Activated CD8-positive, alpha-beta memory T cell treated with anti-CD3 and anti-CD28 coated beads, Interleukin-2, amount 50 U/mL, for 24 hours (primary cell): ENCODE results near the gene ACTR6.
"Not testable (repeated sequence)": the region's sequence is repeated elsewhere in the genome, so short reads cannot be mapped to it uniquely, and the experiment has no call there.

Experiments
- DNase-seq: peaks from one replicate; pipeline ENCODE4 v3.0.0-alpha.2; 2020; ENCODE audit errors: extremely low read depth

Gene ACTR6

DNA sequence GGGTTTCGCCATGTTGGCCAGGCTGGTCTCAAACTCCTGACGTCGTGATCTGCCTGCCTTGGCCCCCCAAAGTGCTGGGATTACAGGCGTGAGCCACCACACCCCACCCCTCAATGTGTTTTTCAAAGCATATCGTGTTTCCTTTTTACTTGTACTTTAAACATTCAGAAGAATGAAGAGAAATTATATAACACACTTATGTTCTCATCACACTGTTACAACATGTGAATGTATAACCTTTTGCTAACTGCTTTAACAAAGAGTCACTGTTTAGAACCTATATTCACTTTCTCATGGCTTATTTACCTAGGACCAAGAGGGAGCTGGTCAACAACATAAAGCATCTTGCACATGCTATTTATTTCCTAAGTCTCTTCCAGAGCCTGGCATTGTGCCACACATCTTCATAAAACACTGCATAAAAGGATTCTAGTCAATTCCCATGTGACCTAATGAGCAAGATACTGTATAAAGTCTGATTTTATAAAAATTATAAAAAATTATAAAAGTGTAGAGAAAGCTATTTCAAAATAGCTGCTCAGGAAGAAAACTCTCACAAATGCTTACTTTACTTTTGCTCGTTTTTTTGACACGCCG is 16.0 kb upstream of the ACTR6 start:
- no peak for DNase-seq

DNA sequence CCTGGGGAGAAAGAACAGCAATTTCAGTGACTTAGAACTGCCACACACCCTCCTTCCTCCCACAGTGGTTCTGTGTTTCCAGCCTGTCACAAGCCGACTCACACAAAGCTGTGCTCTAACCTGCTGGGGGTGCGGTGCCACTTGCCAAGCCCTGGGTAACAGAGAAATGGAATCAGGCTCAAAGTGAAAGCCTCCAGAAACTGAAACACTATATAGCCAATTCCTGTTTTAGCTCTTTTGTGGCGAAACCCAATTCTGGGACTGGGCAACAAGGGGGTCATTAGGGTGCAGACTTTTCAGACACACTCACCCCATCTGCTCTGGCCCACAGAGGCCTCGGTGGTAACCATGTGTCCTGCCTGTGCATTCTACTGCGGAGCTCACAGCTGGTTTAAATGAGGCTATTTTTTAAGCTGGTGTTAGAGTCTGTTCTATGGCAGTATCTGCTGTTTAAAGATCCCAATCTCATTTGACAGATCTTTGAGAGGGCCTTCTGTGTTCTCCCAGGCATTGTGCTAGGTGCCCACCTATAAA is 15.2 kb upstream of the ACTR6 start:
- no peak for DNase-seq

DNA sequence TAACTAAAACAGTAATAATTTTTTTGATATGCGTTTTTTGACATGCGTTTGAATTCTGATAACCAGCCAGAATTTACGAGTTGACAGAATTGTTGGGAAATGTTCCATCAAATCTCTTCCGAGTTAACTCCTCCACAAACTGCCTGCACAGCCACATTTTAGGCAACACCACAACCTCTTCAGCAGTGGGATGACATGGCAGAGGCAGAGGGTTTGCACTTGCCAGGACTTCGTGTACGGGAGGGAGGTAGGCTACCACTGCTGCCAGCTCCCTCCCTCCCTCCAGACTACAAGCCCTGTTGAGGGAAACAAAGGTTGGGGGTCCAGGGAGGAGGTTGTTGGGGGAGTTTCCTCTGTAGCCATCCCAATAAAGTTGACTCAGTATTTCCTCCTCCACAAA is 14.5 kb upstream of the ACTR6 start:
- DNase-seq, result no peak

DNA sequence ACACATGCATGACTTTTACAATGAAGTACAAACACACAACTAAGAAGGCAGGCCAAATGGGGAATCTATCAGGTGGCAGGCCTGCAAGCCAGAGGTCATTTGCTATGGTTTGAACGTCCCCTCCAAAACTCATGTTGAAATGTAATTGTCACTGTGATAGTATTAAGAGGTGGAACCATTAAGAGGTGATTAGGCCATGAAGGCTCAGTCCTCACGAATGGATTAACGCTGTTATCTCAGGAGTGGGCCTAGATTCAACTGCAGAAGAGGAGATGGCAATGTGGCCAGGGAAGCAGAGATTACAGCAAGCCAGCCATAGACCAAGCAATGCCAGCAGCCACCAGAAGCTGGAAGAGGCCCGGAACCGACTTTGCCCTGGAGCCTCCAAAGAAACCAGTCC is 13.5 kb upstream of the ACTR6 start:
- DNase-seq, result no peak

DNA sequence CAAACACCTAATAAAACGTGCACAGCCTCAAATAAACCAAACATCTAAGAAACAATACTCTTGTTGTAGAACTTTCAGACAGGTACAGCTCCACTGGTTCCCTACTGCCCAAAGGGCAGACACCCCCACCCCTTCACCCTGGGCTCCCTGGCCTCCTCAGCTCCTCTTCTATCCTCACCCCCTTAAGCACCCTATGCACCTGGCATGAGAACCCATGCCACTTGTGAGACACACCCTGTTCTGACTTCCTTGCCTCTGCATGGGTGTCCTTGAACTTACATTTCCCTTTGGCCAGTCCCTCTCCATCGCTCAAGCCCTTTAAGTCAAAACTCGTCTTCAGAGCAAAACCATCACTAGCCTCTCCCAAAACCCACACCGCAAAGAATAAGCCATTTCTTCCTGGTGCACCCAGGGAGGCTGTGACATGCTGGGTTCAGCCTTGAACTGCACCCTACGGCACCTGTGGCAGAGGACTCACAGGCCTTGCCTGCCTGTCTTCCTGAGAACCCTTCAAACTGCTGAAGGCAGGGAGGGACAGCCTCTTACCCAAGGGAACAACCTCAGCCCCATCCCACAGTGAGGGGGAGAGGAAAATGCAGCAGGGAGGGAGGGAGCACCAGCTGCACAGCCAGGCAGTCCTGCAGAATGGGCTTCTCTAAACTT is 12.6 kb upstream of the ACTR6 start:
- no peak for DNase-seq

DNA sequence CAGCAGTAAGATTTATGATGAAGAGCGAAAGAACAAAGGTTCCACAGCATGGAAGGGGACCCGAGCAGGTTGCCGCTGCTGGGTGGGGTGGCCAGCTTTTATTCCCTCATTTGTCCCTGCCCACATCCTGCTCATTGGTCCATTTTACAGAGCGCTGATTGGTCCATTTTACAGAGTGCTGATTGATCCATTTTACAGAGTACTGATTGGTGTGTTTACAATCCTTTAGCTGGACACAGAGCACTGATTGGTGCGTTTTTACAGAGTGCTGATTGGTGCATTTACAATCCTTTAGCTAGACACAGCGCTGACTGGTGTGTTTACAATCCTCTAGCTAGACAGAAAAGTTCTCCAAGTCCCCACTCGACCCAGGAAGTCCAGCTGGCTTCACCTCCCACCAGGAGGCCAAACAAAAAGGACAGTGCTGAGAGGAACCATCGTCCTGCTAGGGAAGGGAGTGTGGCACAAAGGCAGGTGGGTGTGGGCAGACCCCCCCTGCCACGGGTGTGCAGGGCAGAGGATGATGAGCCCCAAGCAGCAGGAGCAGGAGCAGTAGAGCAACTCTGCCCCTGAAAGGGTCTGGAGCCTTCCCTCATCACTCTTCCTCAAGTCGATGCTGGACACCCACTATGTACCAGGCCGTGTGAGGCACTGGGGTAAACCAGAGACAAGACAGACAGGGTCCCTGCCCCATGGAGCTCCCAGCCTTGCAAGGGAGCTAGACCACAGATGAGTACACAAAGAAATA is 11.6 kb upstream of the ACTR6 start:
- DNase-seq, result not testable (repeated sequence)

DNA sequence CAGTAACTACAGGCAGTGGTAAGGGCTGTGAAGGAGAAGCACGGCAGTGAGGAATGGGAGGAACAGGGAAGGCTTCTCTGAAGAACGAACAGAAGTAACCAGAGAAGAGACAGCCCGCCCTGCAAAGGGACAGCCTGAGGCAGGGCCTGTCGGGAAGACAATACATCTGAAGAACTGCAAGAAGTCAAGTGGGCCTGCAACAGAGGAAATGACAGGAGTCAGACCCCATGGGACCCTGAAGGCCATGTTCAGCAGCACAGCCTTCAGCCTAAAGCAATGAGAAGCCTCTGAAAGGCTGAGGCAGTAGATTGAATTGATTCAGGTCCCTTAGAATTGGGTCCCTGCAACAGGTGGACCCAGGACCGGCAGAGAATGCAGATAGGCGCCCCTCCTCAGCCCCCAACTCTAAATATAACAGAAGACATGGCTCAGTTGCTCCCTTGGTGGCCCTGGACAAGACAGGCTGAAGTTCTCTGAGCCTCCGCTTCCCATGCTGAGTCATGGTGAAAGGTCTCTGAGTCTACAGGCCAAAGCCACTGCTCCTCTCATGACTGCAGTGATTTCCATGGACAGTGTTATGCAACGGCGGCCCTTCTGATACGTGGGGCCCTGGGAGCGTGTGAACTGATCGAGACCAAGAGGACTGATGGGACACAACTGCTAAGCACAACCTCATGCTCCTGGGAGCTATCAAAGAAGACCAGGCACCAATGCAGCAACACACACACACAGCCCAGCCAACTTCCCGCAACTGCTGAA is 10.8 kb upstream of the ACTR6 start:
- DNase-seq, result no peak

DNA sequence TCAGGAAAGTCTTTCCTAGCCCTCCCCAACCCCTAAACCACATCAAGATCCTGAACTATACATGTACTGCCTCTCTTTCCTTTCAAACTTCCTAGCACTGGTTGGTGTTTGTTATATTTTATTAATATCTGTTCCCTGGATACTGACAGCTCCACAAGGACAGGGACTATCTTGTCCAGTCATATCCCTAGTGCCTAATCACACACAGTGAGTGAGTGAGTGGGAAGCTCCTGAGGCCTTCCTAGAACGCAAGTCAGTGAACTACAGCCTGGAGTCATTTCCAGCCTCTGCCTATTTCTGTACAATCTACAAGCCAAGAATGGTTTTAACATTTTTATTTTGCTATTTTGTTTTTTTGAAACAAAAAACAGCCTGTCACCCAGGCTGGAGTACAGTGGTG is 7.5 kb upstream of the ACTR6 start:
- no peak for DNase-seq

DNA sequence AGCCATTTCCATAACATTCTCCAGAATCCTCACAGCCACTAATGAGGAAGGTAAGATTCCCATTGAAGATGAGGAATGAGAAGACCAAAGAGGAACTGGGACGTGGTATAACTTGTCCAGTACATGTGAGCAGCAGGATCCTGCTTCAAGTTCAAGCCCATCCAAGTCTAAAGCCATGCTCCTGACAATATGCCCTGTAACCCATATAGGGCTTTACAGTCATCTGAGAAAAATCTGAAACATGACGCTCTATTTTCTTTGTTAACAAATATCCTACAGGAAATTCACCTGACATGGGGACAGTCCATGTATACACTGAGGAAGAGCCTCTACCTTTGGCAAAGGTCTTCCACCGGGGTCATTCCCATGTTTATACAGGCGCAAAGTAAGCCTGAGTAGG is 3.1 kb upstream of the ACTR6 start:
- DNase-seq, result no peak

DNA sequence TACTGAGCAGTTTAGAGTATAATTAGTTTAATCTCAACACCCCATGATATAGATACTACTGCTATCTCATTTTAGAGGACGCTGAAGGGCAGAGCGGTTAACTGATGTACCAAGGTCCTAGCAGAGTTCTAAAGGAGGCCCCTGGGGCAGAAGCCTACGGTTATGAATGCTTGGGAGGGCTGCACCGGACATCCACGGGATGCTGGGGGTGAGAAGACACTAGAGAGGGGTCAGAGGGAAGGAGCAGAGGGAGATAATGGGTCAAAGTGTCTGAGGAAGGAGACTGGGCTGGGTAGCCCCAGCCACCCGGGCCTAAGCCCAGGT is 1.6 kb upstream of the ACTR6 start:
- DNase-seq, result no peak

DNA sequence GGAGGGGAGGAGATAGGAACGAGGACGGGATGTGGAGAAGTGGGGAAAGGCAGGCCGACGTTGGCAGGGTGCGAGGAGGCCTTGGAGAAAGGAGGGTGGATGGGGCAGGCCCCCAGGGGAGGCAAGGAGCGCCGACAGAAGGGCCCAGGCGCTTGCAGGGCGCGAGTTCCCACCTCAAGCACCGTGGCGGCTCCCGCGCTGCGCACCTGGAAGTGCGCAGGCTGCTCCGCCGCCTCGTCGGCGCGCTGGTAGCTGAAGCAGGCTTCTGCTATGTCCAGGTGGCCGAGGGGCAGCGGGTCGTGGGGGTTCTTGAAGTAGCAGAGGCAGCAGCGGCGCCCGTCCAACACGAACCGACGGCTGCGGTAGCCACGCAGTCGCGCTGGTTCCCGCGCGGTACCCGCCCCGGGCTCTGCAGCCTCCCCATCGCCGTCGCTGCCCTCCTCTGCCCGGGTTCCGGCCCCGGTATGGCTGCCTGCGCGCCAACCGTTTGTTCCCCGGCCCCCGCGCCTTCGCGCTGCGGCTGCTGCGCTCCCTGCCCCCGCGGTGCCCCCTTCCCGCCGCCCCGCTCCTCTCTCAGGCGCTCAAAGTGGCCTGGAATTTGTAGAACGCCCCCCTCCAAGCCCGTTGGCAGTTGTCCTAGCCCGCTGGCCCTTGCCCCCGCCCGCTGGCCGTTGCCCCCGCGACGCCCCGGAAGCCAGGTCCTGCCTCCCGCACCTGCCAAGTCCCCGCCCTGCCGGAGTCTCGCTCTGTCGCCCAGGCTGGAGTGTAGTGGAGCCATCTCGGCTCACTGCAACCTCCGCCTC is 1.1 kb upstream of the ACTR6 start:
- peak; percentile 49 for DNase-seq

DNA sequence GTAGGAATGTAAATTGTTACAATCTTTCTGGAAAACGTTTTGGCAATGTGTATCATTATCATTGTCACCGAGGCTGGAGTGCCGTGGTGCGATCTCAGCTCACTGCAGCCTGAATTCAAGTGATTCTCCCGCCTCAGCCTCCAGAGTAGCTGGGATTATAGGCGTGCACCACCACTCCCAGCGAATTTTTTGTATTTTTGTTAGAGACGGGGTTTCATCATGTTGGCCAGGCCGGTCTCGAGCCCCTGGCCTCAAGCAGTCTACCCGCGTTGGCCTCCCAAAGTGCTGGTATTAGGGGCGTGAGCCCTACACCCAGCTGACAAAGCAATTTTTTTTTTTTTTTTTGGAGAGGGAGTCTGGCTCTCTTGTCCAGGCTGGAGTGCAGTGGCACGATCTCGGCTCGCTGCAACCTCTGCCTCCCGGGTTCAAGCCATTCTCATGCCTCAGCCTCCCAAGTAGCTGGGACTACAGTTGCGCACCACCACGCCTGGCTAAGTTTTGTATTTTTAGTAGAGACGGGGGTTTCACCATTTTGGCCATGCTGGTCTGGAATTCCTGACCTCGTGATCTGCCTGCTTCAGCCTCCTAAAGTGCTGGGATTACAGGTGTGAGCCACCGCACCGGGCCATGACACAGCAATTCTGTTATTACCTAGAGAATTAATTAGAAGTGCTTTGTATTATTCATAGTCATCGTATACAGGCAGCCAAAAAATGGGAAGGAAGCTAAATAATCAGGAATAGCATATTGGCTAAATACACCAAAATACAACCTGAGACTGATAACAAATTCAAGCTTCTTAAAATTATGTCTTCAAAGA is 1.2 kb downstream of the ACTR6 start:
- DNase-seq, result no peak

DNA sequence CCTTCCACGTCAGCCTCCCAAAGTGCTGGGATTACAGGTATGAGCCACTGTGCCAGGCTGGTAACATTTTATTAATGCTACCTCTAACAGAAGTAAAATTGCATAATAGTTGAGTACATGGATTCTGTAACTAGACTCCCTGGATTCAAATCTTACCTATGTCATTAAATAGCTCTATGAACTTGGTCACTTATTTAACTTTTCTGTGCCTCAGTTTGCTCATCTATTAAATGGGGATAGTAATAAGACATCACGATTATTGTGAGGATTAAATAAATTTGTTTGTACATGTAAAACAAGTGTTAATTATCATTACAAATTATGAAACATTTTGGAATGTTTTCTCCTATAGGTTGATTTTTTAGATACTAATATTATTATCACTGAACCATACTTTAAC is 6.7 kb downstream of the ACTR6 start:
- DNase-seq, result no peak

DNA sequence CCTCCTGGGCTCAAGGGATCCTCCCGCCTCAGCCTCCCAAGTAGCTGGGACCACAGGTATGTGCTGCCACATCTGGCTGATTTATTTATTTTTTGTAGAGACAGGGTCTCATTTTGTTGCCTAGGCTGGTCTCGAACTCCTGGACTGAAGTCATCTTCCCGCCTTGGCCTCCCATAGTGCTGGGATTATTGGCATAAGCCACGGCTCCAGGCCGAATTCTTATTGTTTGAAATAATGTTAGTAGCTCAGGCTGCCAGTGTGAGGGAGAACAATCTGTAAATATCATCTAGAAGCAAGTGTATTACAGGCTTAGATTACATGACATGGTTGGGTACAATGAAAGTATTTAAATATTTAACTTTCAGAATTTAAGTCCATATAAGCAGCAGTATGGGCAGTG is 8.2 kb downstream of the ACTR6 start:
- DNase-seq, result no peak

DNA sequence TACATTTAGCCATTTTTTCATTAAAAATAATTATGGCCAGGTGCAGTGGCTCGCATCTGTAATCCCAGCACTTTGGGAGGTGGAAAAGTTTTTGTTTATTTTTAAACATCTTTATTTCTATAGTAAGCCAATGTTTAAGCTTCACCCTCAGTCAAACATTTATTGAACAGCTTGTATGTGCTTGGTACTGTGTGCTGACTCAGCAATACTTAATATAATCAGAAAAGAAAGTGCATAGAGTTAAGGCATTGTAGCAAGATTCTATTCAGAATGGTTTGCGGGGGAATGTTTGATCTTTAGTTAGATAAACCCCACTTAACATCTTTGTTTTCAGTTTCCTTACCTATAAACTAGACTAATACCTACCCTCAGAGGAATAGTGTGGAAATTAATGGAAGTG is 11.1 kb downstream of the ACTR6 start:
- DNase-seq, result no peak

DNA sequence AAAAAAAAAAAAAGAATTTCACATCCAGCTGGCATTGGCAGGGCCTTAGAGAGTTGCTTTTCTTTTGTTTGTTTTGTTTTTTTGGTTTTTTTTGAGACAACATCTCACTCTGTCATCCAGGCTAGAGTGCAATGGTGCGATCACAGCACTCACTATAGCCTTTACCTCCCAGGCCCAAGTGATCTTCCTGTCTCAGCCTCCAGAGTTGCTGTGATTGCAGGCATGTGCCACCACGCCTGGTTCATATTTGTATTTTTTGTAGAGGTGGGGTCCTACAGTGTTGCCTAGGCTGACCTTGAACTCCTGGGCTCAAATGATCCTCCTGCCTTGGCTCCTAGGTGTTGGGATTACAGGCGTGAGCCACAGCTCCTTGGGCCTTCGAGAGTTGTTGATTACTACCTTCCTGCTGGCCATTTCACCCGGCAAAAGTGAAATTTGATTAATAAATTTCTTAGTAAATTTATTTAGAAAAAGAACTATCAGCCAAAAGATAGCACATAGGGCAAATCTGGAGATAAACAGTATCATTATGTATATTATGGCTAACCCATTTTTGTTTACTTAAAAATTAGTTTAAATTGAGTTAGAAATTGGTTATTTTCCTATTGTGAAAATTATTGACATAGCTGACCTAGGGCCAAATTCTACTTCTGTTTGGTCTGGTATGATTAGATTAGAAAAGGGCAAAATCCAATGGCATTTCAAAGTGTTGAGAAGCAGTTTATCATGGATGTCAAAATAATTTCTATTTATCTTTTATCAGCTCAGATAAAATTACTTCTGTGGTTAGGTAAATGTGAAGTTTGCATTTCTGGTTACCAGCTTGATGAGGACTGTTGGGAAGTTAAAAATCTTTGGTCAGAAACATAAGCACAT is 12.6 kb downstream of the ACTR6 start:
- DNase-seq, result no peak

DNA sequence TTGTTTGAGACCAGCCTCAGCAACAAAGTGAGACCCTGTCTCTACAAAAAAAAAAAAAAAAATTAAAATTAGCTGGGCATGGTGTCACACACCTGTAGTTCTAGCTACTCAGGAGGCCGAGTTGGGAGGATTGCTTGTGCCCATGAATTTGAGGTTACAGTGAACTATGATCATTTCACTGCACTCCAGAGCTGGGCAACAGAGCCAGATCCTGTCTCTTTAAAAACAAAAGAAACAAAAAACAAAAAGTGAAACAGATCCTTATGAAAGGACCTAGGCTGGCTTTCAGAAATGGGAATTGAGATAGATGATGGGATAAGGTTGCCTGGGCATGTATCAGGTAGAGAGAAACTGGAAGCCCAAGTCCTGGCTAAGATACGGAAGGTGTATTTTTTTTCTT is 13.9 kb downstream of the ACTR6 start:
- no peak for DNase-seq

DNA sequence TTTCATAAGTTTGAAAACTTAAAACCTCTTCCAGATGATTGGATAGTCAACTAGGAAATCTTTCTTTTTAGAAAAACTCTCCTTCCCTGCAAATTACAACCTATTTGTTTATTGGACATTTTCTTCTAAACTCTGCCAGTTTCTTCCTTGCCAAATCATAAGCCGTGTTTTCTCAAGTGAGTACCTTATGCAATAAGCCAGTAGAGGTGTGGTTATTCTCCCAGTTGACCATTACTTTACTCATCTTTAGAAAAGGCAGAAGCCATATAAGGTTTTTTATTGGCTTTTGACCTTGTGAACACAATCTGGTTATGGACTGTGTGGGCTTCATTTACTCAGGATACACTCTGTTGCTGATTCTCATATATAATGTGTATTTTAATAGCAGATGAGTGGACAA is 14.6 kb downstream of the ACTR6 start:
- no peak for DNase-seq

DNA sequence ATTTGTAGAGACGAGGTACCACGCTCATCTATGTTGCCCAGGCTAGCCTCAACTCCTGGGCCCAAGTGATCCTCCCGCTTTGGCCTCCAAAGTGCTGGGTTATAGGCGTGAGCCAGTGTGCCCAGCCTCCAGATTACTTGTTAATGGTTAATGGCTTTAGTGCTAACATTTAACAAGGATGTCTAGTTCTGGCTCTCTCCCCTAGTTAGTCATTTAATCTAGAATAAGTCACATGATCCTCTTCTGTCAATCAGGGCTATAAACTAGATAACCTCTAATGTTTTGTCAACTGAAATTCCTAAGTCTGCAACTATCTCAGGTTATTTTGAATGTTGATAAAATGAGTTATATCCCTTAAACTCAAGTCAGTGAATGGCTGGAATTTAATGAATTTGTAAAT is 15.7 kb downstream of the ACTR6 start:
- no peak for DNase-seq
